RWPE1 (cell line): ENCODE data around the gene SHB.

Source experiments
- CTCF ChIA-PET: fragments of 350-600 bp; sonication (Branson Sonifier 250); formaldehyde crosslinking; extraction: SDS; loops from one replicate; lab custom pipeline; 2021; lab: Yijun Ruan, JAX
- POLR2A ChIA-PET: fragments of 400-600 bp; formaldehyde crosslinking; extraction: SDS; loops from one replicate; lab custom pipeline; 2020; ENCODE audit warnings: antibody characterized with exemption; ENCODE audit not compliant: low non-redundant PET; lab: Yijun Ruan, JAX
- DNase-seq: peaks from one replicate; pipeline ENCODE4 v3.0.0; 2012; ENCODE audit warnings: low spot score
- H3K27ac ChIP-seq: fragments of 450-650 bp; 2 replicates; pipeline ENCODE4 v1.5.1; 2017
- CTCF ChIP-seq: fragments of 450-650 bp; conservative IDR thresholded peaks from 2 replicates; pipeline ENCODE4 v1.5.1; 2017; ENCODE audit warnings: low read depth, mild to moderate bottlenecking

Gene SHB

GRCh38 chr9:37957664-37957953 lies 111.4 kb downstream of the SHB start:
- H3K27ac ChIP-seq: peak overlapping the region; percentile 89; the same call in 1 of the 2 replicates
- ChIA-PET POLR2A (no interaction called here), CTCF (interaction anchor here (0.8 to 1.2 kb wide), 2 partner anchors 9 to 44 kb away, joined by 3 to 5 read pairs; no protein-coding TSS in a partner anchor)
- no peak for DNase-seq
- no peak for TF ChIP-seq CTCF

GRCh38 chr9:37956904-37957663 lies 111.9 kb downstream of the SHB start:
- ChIA-PET CTCF (interaction anchor here (0.6 to 1.2 kb wide), 2 partner anchors 17 to 44 kb away, joined by 5 read pairs; no protein-coding TSS in a partner anchor), POLR2A (no interaction called here)
- no peak for TF ChIP-seq CTCF
- H3K27ac ChIP-seq: peak overlapping the region; percentile 89; the same call in 1 of the 2 replicates
- DNase-seq: no peak

GRCh38 chr9:37956423-37956820 lies 112.6 kb downstream of the SHB start:
- no peak for TF ChIP-seq CTCF
- CTCF ChIA-PET: interaction anchor here (1.2 kb wide), 1 partner anchor 43 kb away, joined by 5 read pairs; no protein-coding TSS in a partner anchor
- peak overlapping the region; percentile 89 for H3K27ac ChIP-seq
- no peak for DNase-seq
- POLR2A ChIA-PET: no interaction called here

GRCh38 chr9:37955781-37956422 lies 113.1 kb downstream of the SHB start:
- DNase-seq: no peak
- no peak for TF ChIP-seq CTCF
- POLR2A ChIA-PET: no interaction called here
- peak overlapping the region; percentile 89 for H3K27ac ChIP-seq
- CTCF ChIA-PET: interaction anchor here (0.7 kb wide), 1 partner anchor 49 kb away, joined by 4 read pairs; no protein-coding TSS in a partner anchor

GRCh38 chr9:37954581-37954981 lies 114.4 kb downstream of the SHB start:
- TF ChIP-seq CTCF: no peak
- DNase-seq: no peak
- ChIA-PET POLR2A (no interaction called here), CTCF (interaction anchor here (0.6 kb wide), 1 partner anchor 107 kb away, joined by 3 read pairs; no protein-coding TSS in a partner anchor)
- peak overlapping the region; percentile 89 for H3K27ac ChIP-seq

- peak overlapping the region; percentile 89 for H3K27ac ChIP-seq
- CTCF ChIA-PET: no interaction called here
- peak; percentile 95 for DNase-seq
- no peak for TF ChIP-seq CTCF
- POLR2A ChIA-PET: no interaction called here
Observed at GRCh38 chr9:37953775-37954437, 115.1 kb downstream of the SHB start.
